ENCODE results near the gene PLIN3.
"Not testable (repeated sequence)": the region's sequence is repeated elsewhere in the genome, so short reads cannot be mapped to it uniquely, and the experiment has no call there.

The PLIN3 gene

GRCh38 chr19:4845975-4846374 lies 21.5 kb downstream of the PLIN3 start:
- not testable (repeated sequence) for DNase-seq

GRCh38 chr19:4844348-4845179 lies 22.9 kb downstream of the PLIN3 start:
- DNase-seq, result no peak

DNA sequence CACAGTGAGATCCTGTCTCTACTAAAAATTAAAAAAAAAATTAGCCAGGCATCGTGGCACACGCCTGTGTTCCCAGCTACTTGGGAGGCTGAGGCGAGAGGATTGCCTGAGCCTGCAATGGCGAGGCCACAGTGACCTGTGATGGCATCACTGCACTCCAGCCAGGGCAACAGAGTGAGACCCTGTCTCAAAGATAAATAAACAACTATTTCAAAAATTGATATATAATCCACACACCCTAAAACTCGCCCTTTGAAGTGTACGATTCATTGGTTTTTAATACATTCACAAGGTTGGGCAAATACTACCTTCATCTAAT lies 23.9 kb downstream of the PLIN3 start:
- no peak for DNase-seq

DNA sequence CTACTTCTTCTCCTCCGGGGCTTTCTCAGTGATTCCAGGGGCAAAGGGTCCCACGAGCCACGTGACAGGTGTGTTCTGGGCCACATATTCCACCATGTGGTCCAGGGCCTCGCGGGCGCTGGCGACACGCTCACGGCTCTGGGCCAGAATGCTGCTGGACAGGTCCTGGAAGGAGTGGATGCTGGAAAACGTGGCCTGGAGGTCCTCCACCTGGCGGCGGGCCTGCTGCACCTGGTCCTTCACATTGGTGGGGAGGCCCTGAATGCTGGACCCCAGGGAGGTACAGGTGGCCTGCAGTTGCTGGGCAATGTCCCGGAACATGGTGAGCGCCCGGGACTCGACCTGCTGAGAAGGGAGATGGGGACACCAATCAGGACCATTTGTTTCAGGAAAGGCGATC lies 28.3 kb downstream of the PLIN3 start:
- DNase-seq, result no peak

DNA sequence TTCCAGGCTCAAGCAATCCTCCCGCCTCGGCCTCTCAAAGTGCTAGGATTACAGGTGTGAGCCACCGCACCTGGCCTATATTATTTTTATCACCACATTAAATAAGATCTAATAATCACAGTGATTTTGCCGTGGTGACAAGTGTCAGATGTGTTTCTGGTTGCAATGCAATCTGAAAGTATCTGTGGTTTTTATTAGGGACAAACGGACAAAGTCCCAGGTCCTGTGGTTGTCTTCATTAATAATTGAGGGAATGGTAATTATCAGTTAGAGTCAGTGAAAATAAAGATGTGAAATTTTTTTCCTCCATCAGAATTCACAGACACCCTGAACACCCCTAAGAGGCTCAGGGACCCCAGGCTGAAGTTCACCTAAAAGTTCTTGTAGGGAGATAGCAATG lies 34.7 kb downstream of the PLIN3 start:
- no peak for DNase-seq

- DNase-seq, result not testable (repeated sequence)
Measured at GRCh38 chr19:4831979-4832340, 35.5 kb downstream of the PLIN3 start.

- DNase-seq, result peak; percentile 89 to 90
Measured at GRCh38 chr19:4831304-4831978, 36.0 kb downstream of the PLIN3 start, which contains the start of gene TICAM1. Gene TICAM1 (minus strand): TSS chr19:4831712. CDS start chr19:4818377, 13,335 bp downstream.

DNA sequence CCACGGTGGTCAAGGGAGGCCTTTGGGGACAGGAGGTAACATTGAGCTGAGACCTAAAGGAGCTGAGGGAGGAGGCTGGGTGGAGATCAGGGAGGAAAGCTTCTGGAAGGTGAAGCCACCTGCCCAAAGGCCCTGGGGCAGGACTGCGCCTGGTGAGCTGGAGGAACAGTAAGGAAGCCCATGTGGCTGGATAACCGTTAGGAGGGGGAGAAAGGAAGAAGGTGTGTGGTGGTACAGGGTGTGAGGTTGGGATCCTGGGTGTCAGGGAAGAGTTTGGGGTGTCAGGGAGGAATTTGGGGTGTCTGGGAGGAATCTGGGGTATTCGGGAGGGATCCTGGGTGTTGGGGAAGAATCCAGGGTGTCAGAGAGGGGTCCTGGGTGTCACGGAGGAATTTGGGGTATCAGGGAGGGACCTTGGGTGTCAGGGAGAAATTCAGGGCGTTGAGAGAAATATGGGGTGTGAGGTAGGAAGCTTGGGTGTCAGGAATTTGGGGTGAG lies 36.6 kb downstream of the PLIN3 start:
- no peak for DNase-seq

- DNase-seq, result no peak
Measured at GRCh38 chr19:4830332-4830731, 37.1 kb downstream of the PLIN3 start.

- peak in 1 of 2 donors; percentile 27 for DNase-seq
Measured at GRCh38 chr19:4829001-4829712, 38.3 kb downstream of the PLIN3 start.

- DNase-seq, result no peak
Measured at GRCh38 chr19:4823577-4823976, 43.9 kb downstream of the PLIN3 start.

DNA sequence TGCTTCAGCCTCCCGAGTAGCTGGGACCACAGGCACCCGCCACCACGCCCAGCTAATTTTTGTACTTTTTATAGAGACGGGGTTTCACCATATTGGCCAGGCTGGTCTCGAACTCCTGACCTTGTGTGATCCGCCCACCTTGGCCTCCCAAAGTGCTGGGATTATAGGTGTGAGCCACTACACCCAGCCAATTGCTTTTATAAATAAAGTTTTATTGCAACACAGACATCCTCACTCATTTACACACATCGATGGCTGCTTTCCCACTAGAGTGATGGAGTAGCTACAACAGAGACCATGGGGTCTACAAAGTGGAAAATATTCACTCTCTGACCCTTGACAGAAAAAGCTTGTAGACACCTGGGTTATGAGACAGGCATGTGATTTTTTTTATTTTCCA lies 45.1 kb downstream of the PLIN3 start:
- not testable (repeated sequence) for DNase-seq

- DNase-seq, result no peak
Measured at GRCh38 chr19:4821265-4821664, 46.2 kb downstream of the PLIN3 start.

DNA sequence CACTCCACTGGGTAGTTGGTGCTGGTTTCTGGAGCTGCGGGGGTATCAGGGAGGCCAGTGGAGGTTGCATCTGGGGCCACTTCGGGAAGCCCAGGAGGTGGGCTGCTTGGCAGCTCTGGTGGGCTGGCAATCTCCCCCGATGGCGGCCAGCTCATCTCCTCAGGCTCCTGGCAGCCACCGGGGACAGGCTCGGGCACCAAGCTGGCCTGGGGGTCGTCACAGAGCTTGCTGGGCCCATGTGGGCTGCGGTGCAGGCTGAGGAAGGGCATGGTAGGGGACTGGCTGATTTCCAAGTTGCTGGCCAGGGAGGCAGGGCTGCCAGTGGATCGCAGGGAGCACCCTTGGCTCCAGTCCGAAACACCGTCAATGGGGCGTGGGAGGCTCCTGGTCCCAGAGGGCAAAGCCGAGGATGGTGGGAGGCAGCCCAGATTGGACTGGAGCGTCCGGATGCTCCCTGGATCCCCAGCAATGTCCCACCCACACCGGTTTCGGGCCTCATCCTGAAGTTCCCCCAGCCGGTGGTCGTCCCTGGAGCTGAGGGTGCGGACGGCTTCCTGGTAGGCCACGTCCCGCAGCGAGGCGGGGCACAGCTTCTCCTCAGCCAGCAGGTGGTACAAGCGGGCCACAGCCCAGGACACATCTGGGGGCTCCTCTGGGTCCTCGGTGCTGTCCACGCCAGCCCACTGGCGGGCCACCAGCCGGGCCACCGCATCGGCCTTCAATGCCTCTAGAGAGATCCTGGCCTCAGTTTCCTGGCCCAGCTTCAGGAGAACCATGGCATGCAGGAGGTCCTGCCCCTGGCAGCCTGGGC lies 49.8 kb downstream of the PLIN3 start:
- DNase-seq, result no peak

GRCh38 chr19:4816950-4817278 lies 50.6 kb downstream of the PLIN3 start:
- no peak for DNase-seq

DNA sequence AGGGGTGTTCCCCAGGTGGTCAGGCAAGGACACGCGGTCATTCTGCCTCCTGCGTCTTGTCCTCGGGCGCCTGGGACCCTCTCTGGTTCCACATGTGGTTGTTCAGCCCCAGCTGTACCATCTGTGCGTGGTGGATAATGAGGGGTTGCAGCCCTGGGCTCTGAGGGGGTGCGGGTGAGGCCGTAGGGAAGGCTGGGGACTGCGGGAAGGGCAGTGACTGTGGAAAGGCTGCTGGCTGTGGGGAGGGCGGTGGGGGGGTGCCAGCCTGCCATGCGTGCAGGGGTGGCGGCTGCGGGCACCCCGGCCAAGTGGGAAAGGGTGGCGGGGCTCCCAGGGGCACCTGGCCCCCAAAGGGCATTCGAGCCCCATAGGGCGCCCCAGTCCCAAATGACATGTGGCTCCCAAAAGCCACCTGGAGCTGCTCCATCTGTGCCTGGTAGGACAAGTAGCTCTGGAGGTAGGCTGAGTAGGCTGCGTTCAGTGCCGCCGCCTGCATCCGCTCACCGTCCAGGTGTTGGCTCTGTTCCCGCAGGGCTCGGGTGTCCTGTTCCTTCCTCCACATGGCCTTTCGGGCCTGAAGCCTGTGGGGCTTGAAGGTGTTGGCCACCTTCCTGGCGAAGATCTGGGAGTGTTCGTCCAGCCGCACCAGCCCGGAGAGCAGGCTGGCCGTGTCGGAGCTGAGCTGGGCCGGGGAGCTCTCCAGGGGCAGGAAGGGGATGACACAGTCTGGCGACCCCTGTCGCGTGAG lies 51.1 kb downstream of the PLIN3 start:
- no peak for DNase-seq

DNA sequence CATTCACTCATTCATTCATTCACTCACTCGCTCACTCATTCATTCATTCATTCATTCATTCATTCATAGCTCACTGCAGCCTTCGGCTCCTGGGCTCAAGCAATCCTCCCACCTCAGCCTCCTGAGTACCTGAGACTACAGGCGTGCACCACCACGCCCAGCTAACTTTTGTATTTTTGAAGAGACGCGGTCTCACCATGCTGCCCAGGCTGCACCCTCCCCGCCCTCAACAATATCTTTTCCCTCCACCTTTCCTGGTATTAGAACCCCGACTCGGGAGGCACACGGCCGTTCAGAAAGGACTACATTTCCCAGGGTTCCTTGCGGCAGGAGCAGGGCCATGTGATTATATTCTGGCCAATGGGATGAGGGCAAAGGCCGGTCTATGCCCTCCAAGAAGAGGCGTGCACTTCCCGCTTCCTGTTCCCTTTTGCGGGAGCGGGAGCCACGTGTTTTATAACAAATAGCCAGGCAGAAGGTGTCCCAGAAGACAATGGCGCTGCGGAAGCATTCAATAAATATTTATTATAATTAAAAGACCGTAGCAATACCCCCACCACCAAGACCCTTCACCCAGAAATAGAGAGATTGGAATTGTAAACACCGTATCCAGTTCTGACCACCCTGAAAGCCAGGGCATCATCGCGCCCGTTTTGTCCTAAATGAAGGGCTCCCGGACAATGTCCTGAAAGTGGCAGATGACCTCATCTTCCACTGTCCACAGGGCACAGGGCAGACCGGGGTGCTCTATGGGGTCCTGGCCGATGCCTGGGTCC lies 51.9 kb downstream of the PLIN3 start:
- DNase-seq, result peak; percentile 84

DNA sequence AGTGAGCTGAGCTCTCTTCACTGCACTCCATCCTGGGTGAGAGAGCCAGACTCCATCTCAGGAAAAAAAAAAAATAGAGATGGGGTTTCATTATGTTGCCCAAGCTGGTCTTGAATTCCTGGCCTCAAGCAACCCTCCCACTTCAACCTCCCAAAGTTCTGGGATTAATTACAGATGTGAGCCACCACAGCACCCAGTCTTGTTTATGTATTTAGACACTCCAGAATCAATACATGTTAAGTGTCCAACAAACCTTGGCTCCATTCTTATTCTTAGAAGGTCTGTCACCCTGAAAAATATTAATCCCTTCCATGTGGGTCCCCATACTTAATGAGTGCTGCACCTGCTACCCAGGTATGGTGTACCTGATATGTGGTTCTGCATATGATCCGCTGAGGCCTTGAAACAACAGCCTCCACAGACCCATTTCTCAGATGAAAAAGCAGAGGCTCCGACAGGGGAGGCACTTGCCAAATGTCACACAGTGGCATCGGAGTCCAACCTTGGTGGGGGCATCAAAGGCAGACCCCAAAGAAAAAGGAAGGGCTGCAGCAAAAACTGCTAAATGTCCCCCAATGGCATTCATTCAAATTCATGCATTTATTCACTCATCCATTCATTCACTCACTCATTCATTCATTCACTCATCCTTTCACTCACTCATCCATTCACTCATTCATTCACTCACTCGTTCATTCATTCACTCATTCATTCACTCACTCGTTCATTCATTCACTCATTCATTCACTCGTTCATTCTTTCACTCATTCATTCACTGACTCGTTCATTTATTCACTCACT lies 52.6 kb downstream of the PLIN3 start:
- DNase-seq, result no peak

GRCh38 chr19:4811328-4812131 lies 55.9 kb downstream of the PLIN3 start:
- peak; percentile 83 to 85 for DNase-seq

DNA sequence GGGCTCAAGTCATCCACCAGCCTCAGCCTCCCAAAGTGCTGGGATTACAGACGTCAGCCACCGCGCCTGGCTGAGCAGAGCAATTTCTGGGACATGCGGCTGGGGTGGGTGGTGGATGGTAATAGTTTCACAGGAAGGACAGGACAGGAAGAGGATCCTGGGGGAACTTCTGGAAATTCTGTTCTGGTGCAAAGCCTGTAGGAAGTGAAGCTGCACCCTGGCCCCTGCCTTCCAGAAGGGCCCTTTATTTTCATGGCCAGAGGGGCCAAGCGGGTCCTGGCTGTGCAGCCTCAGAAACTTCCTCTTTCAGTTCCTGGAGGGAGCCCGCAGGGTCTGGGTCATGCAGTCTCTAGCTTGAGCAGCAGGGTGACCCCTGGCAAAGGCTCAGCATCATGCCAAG lies 60.3 kb downstream of the PLIN3 start:
- DNase-seq, result peak in 1 of 2 donors; percentile 48
